HG02973 (cell line): ENCODE measurements around the gene NLRP6.
"Not testable (repeated sequence)": the region's sequence is repeated elsewhere in the genome, so short reads cannot be mapped to it uniquely, and the experiment has no call there.

Source experiments
- ATAC-seq: cut with Tn5 transposase; IDR thresholded peaks from one replicate; pipeline ENCODE4 v1.9.1; 2021; ENCODE audit warnings: moderate library complexity; ENCODE audit not compliant: unreplicated experiment

NLRP6 gene

DNA sequence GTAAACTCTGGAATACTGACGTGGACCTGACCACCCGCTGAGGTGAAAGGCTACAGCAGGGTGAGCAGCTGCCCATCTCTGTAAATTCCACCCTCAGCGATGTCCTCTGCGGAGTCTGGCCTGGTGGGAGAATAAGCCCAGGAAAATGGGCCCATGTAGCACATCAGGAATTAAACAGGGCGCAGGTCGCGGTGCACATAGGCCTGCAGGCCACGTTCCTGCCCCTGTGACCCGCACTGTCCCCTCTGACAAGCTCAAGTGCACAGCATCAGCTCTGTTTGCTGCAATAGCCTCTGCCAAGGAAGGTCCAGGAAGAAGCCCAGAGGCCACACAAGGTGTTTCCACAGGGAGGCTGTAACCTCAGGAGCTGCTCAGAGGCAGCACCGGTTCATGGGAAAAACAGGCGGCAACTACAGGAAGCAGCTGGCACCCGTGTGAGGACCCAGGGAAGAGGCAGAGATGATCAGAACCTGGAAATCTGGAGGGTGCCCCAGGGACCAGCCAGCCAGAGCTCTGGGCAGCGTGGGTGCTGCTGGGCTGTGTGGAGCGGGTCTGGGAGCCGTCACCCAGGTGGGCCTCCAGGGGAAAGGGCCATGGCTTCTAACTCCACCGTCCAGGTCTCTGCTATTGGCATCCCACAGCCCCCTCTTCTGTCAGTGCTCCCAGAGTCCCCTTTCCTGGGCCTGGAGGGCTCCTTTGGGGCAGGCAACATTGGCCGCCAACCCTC, 28.6 kb downstream of the NLRP6 start:
- no peak for ATAC-seq

GRCh38 chr11:307766-308708, 29.8 kb downstream of the NLRP6 start, which contains the start of gene IFITM2:
IFITM2 (plus strand) TSS chr11:307816; CDS start chr11:308193, 377 bp downstream.
- not testable (repeated sequence) for ATAC-seq

- ATAC-seq = not testable (repeated sequence)
These were observed 30.8 kb downstream of the NLRP6 start for GRCh38 chr11:308740-309665.

GRCh38 chr11:309979-310572, 31.9 kb downstream of the NLRP6 start:
- ATAC-seq = not testable (repeated sequence)

- ATAC-seq = not testable (repeated sequence)
These were observed 33.0 kb downstream of the NLRP6 start for GRCh38 chr11:311013-311748.

DNA sequence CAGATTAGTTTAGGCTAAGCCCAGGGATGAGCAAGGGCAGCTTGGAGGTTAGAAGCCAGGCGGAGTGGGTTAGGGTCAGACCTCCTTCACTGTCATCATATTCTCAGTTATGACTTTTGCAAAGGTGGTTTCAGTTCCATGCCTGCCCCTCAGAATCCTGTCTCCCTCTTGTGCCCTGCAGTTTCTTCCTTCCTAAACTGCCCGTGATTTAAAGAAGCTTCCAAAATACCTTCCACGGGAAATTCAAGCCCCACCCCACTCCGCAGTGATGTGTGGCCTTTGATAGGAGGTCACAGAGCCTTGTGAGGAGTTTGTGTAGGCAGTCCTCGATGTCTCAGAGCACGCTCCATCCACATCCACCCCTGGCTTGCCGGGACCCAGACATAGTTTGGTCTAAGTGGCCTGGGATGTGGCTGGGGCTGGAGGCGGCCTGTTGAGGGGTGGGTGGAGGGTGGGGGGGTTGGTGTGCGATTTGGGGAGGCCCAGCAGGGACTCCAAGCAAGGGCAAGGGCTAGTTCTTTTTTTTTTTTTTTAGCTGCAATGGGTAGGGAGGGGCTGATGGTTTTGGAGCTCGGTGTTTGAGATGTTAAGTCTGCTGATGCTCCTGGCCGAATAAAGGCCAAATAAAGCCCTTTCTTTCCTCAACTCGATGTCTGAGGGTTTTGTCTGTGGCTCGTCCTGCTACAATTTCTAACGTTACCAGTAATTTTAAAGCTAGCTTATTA, 34.0 kb downstream of the NLRP6 start:
- ATAC-seq = no peak

DNA sequence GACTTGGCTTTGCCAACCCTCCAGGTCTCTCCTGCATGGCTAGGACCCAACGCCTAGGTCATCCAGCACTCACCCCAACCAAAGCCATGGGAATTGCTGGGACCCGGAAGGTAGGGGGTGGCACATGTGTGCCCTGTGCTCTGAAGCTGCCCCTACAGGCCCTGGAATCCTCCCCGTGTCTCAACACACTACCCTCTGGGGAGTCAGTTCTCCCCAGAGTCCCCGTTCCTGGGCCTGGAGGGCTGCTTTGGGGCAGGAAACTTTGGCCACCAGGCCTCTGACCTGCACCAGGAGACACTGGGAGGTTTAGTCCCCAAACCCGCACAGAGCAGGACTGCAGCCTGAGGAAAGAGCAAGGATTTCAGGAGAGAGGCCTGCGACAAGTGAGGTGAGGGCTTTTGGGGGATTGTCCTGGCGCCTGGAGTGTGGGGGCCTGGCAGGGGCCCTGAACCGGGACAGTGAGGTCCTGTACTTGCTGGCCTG, 35.1 kb downstream of the NLRP6 start:
- no peak for ATAC-seq

GRCh38 chr11:313787-314553, 35.8 kb downstream of the NLRP6 start, which contains the start of gene IFITM1:
IFITM1 (plus strand) TSS chr11:314040; CDS start chr11:314171, 131 bp downstream.
- ATAC-seq = peak; percentile 26

DNA sequence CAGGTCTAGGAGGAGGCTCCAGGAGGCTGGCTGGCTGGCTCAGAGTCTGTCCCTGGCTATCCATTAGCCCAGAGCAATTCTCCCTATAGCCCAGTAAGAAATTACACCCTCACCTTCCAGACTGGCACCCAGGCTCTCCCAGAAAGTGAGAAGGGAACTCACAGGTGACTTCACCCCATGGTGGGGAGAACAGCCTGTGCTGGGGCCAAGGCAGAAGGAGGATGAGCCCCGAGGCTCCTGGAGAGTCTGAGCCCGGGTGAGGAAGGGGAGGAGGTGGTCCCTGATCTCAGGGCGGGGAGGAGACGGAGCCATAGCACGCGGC, 36.3 kb downstream of the NLRP6 start:
- ATAC-seq = not testable (repeated sequence)

DNA sequence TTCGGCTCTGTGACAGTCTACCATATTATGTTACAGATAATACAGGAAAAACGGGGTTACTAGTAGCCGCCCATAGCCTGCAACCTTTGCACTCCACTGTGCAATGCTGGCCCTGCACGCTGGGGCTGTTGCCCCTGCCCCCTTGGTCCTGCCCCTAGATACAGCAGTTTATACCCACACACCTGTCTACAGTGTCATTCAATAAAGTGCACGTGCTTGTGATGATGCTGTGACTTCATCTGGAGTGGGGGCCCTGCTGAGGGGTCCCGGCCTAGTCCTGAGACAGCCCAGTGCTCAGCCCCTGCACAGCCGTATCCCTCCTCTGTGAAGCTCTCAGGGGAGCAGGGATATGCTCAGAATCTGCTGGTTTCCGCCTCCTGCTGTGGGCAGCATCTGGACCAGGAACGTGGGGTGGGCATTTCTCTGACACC, 36.9 kb downstream of the NLRP6 start:
- ATAC-seq = no peak

DNA sequence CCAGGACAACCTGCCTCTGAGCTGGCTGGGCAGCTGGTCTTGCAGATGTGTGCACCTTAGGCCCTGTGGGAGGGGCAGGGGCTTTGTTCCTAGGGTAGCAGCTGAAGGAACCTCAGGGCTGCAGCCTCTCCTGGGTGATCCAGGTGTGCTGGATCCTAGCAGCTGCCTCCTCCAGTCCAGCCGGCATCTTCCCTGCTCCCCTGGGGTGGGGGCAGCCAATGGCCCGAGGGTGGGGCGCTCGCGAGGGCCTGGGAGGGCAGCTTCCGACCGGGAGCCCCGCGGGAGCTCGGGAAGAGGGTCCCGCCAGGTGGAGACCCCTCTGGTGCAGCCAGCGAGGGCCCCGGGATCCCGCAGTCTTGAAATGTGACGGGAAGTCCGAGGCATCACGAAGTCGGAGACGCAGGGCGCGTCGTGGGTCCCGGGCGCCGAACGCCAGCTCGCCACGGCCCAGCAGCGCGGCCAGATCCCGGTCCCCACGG, 37.3 kb downstream of the NLRP6 start:
- ATAC-seq = no peak

GRCh38 chr11:316031-316701, 38.0 kb downstream of the NLRP6 start:
- no peak for ATAC-seq

GRCh38 chr11:316891-317301, 38.7 kb downstream of the NLRP6 start:
- no peak for ATAC-seq

- ATAC-seq = not testable (repeated sequence)
These were observed 39.6 kb downstream of the NLRP6 start for GRCh38 chr11:317668-318404.

DNA sequence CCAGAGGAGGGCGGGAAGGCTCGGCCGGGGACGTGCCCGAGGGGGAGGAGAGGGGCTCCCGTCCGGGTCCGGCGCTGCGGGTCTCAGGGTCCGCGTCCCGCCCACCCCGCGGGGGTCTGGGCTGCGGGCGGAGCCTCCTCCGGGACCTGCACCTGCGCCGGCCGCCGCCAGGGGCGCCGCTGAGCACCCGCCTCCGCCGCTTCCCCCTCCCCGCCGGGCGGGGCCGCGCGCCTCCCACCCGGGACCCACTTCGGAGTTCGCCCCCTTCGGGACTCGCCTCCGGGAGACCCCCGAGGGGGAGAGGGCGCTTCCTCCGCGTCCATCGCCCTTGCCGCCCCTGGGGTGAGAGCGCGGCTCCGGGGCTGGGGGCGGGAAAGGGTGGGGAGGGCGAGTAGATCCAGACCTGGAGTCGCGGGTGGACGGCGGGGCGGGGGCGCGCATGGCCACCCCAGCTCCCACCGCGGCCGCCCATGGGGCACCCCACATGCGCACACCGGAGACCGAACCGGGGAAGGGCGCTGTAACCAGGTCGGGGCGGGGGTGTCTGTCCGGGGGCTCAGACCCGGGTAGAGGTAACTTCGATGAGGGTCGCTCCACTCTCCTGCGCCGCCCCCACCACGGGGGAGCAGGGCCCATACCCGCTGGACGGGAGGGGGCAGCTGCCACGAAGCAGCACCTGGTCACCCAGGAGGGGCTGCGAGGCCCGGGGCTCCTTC, 40.4 kb downstream of the NLRP6 start:
- peak; percentile 33 for ATAC-seq
